Left lung (tissue), 10 donors: ENCODE results near the gene RANBP3L. TPM values are rescaled to one million over a fixed set of nuclear protein-coding genes. Genes with fewer than 3 reads are reported as not detected.

Source experiments
- ATAC-seq: fragments of 200-7000 bp; cut with Tn5 transposase; one replicate; pipeline ENCODE4 v1.9.1; 2020; ENCODE audit warnings: moderate library complexity
- DNase-seq, 4 donors: peaks; one replicate each; pipeline ENCODE4 v3.0.0-alpha.2; 2013 to 2020
- H3K27ac ChIP-seq, 2 donors: fragments of 200-600 bp; sonication (generic) in 1 of 2; one replicate each; pipeline versions ENCODE4 v1.5.0 to v1.8.0; 2020 to 2021
- H3K27me3 ChIP-seq, 2 donors: fragments of 200-600 bp; sonication (generic) in 1 of 2; one replicate each; pipeline versions ENCODE4 v1.5.0 to v1.8.0; 2020 to 2021
- H3K36me3 ChIP-seq, 2 donors: fragments of 200-600 bp; sonication (generic) in 1 of 2; one replicate each; pipeline versions ENCODE4 v1.5.0 to v1.8.0; 2020 to 2021
- H3K4me1 ChIP-seq, 2 donors: fragments of 200-600 bp; one replicate each; pipeline ENCODE4 v1.8.0; 2021
- H3K4me3 ChIP-seq, 2 donors: fragments of 200-600 bp; sonication (generic) in 1 of 2; one replicate each; pipeline versions ENCODE4 v1.5.0 to v1.8.0; 2020 to 2021; ENCODE audit warnings: mild to moderate bottlenecking in 1 of 2
- H3K9me3 ChIP-seq, 2 donors: fragments of 200-600 bp; sonication (generic) in 1 of 2; one replicate each; pipeline versions ENCODE4 v1.5.0 to v1.8.0; 2020 to 2021
- CTCF ChIP-seq, 2 donors: fragments of 200-600 bp; sonication (generic) in 1 of 2; IDR thresholded peaks; one replicate each; pipeline versions ENCODE4 v1.5.0 to v1.8.0; 2021; ENCODE audit warnings: antibody characterized with exemption in 2 of 2
- intact Hi-C, 2 donors: fragments of 100-400 bp; cut with DNase I; formaldehyde crosslinking; loops; one replicate each; pipeline versions ENCODE4 v1.11.2 to v1.14.2; 2022
- polyA plus RNA-seq, 6 donors: library from polyadenylated mRNA; unstranded; fragments of 120-200 nt; gene quantifications; one replicate each; pipeline ENCODE4 v1.2.1, GENCODE V29; 2013; ENCODE audit not compliant: insufficient read length in 6 of 6
- total RNA-seq, 2 donors: library from RNA; stranded (reverse); fragmentation: NEBNext Ultra II Directional; extraction: Animal tissue kit (Norgen Biotek cat#: 25700); gene quantifications; one replicate each; pipeline ENCODE4 v1.2.1, GENCODE V29; 2021
- donor health status: DM: no; HTN: yes; CAD: no.
- donor health status: DM: no; HTN: no; CAD: no.

Gene RANBP3L
- total and polyA plus RNA-seq, 8 donors, result 1.1 to 7.1 (median 2.2) TPM

- Histone ChIP-seq H3K4me3 (no peak overlapping the region), H3K9me3 (no peaks in the 10 kb centered on the region), H3K36me3 (no peaks in the 10 kb centered on the region), H3K27me3 (no peaks in the 10 kb centered on the region), H3K27ac (no peak overlapping the region), H3K4me1 (no peaks in the 10 kb centered on the region)
- no peak for TF ChIP-seq CTCF (IDR thresholded peaks at IDR 0.05)
- intact Hi-C loops, result no loop called here
- ATAC-seq, result no peak
- DNase-seq, result no peak
These were observed 10.3 kb upstream of the RANBP3L start for GRCh38 chr5:36311956-36312355.

GRCh38 chr5:36310138-36310537 is 8.4 kb upstream of the RANBP3L start:
- H3K27ac ChIP-seq, result no peak overlapping the region
- DNase-seq (no peak), ATAC-seq (no peak)
- no peaks in the 10 kb centered on the region for H3K27me3 ChIP-seq
- no peaks in the 10 kb centered on the region for H3K36me3 ChIP-seq
- no peak for TF ChIP-seq CTCF (IDR thresholded peaks at IDR 0.05)
- H3K4me3 ChIP-seq, result no peak overlapping the region
- intact Hi-C loops, result no loop called here
- no peaks in the 10 kb centered on the region for H3K4me1 ChIP-seq
- no peaks in the 10 kb centered on the region for H3K9me3 ChIP-seq

DNA sequence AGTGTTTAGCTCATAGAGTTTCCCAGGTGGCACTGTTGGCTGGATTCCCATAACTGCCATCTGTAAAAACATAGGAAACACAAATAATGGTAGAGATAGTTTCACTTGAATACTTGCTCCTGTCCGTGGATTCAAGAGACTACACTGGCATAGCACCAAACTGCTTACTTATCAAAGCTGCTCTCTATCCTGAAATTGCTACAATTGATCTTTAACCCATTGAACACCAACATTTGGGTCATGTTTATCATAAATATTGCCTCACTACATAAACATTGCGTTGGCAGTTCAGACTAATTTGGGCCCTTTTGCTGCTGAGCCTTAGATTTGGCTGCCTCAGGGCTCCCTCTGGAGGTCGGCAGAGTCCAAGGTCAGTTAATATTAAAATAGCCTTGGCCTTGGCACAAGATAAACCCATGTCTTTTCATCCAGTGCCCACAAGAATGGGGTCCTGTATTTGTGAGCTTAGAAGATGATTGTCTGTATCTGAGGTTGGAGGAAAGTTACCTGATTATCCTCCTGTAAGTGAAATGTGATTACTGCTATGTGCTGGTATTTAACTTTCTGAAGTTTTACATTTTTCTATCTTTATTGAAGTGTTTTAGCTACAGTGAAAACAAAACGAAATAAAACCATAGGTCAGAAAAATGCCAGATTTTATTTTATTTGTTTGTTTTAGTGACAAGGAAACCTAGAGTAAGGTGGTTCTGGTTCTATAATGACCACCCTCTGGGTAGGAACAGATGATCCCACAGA is 4.0 kb upstream of the RANBP3L start:
- Histone ChIP-seq H3K9me3 (no peaks in the 10 kb centered on the region), H3K27me3 (no peaks in the 10 kb centered on the region), H3K27ac (no peak overlapping the region), H3K4me3 (no peak overlapping the region), H3K4me1 (peaks cover 0 to 8% of the 10 kb centered on the region in 2 donors), H3K36me3 (no peaks in the 10 kb centered on the region)
- ATAC-seq, result peak; percentile 70
- peak in 3 of 4 donors; percentile 42 to 79 (median 72) for DNase-seq
- TF ChIP-seq CTCF (IDR thresholded peaks at IDR 0.05), result peak; percentile 30 to 66
- intact Hi-C loops, result no loop called here

DNA sequence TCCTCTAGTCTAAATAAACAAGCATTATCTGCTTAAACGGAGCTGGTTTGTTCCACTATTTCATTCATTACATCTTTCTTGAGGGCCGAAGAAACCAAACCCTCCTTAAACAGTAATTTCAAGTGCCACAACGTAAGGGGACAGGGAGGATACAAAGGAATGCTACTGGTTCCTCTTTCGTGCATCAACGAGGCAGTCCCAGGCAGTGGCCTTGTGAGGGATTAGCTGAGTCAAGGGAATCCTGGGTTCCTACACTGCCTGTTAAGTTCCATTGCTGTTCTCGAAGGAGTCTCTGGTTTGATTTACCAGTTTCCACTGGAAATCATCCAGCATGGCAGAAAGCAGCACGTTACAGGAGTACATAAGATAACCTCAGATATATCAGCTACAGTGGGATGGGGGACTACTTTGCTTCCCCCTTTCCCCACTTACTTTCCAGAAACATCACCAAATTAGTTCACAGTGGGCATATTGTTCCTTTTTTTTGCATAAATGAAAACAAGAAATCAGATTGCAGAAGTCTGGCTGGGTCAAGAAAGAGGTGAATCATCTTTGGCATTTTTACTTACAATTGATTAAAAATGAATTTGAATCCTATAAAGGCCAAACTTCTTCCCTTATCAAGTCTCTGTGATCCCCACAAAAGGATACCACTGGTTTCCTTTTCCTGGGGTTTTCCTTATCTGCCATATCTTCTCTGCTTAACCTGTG is 2.5 kb upstream of the RANBP3L start:
- peaks cover 0 to 8% of the 10 kb centered on the region in 2 donors for H3K4me1 ChIP-seq
- no peak for ATAC-seq
- intact Hi-C loops, result loop anchor here in 1 of 2 donors (5.0 kb wide), 1 partner anchor 42 kb away; no protein-coding TSS in a partner anchor

More for the DNA sequence above, 2.5 kb upstream of the RANBP3L start:
- Histone ChIP-seq H3K9me3 (no peaks in the 10 kb centered on the region), H3K4me3 (no peak overlapping the region), H3K27ac (no peak overlapping the region), H3K36me3 (no peaks in the 10 kb centered on the region), H3K27me3 (no peaks in the 10 kb centered on the region)
- TF ChIP-seq CTCF (IDR thresholded peaks at IDR 0.05), result no peak
- no peak for DNase-seq
